Measurements from ENCODE around the gene TDRD10.

DNA sequence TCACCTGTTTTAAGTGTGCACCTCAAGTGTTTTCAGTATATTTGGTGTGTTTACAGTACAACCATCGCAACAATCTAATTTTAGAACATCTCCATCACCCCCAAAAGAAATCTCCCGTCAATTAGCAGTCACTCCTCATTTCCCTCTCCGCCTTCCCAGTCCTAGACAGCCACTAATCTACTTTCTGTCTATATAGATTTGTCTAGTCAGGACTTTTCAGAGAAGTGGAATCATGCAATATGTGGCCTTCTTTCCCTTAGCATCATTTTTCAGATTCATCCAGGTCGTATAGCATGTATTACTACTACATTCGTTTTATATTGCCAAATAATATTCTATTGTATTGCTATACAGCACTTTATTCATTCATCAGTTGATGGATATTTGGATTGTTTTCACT lies 1.9 kb downstream of the TDRD10 start:
- TF ChIP-seq ZNF274 (IDR thresholded peaks at IDR 0.05; ENCODE audit: low read depth, low read length) (no peak), YY1 (IDR thresholded peaks at IDR 0.05; ENCODE audit: insufficient read depth, insufficient read length) (no peak), SUZ12 (IDR thresholded peaks at IDR 0.05; ENCODE audit: extremely low read depth, insufficient read depth, insufficient read length) (no peak)
